Activated B cell treated with CpG ODN at 0.5 μM for 24 hours (primary cell): ENCODE data around the gene PHACTR3. TPM values are rescaled to one million over a fixed set of nuclear protein-coding genes. Genes with fewer than 3 reads are reported as not detected.

Experiments used
- ATAC-seq: fragments of 200-7000 bp; cut with Tn5 transposase; one replicate; pipeline ENCODE4 v1.10.0; 2021; ENCODE audit warnings: low read depth, mild to moderate bottlenecking, moderate library complexity
- CTCF ChIA-PET: fragments of 350-600 bp; sonication (Branson Sonifier 250); formaldehyde crosslinking; loops from one replicate; lab custom pipeline; 2021; ENCODE audit warnings: antibody characterized with exemption; lab: Charles Lee
- POLR2A ChIA-PET: fragments of 350-600 bp; sonication (Branson Sonifier 250); formaldehyde crosslinking; loops from one replicate; lab custom pipeline; 2021; ENCODE audit warnings: antibody characterized with exemption; lab: Charles Lee
- DNase-seq: peaks from one replicate; pipeline ENCODE4 v3.0.0; 2022
- H3K27ac Mint-ChIP-seq: one replicate; pipeline ENCODE4 v1.8.0; 2020; ENCODE audit warnings: mixed read lengths
- H3K27me3 Mint-ChIP-seq: one replicate; pipeline ENCODE4 v1.8.0; 2021; ENCODE audit warnings: mixed read lengths
- H3K36me3 Mint-ChIP-seq: one replicate; pipeline ENCODE4 v1.8.0; 2021; ENCODE audit warnings: low read depth, mixed read lengths
- H3K4me1 Mint-ChIP-seq: one replicate; pipeline ENCODE4 v1.8.0; 2021; ENCODE audit warnings: mixed read lengths
- H3K4me3 Mint-ChIP-seq: one replicate; pipeline ENCODE4 v1.8.0; 2020; ENCODE audit warnings: mild to moderate bottlenecking, mixed read lengths
- H3K9me3 Mint-ChIP-seq: one replicate; pipeline ENCODE4 v1.8.0; 2020; ENCODE audit warnings: mixed read lengths
- CTCF ChIP-seq: fragments of 200-600 bp; IDR thresholded peaks from one replicate; pipeline ENCODE4 v1.8.0; 2022; ENCODE audit warnings: antibody characterized with exemption, mild to moderate bottlenecking
- intact Hi-C: fragments of 100-400 bp; cut with micrococcal nuclease; formaldehyde crosslinking; loops from one replicate; pipeline ENCODE4 v1.15.1; 2024
- total RNA-seq: library from RNA; stranded (reverse); gene quantifications from 2 replicates; pipeline ENCODE4 v1.2.3, GENCODE V29; 2022

PHACTR3 gene
- total RNA-seq, 1 donor from 2014 or later: not detected

DNA sequence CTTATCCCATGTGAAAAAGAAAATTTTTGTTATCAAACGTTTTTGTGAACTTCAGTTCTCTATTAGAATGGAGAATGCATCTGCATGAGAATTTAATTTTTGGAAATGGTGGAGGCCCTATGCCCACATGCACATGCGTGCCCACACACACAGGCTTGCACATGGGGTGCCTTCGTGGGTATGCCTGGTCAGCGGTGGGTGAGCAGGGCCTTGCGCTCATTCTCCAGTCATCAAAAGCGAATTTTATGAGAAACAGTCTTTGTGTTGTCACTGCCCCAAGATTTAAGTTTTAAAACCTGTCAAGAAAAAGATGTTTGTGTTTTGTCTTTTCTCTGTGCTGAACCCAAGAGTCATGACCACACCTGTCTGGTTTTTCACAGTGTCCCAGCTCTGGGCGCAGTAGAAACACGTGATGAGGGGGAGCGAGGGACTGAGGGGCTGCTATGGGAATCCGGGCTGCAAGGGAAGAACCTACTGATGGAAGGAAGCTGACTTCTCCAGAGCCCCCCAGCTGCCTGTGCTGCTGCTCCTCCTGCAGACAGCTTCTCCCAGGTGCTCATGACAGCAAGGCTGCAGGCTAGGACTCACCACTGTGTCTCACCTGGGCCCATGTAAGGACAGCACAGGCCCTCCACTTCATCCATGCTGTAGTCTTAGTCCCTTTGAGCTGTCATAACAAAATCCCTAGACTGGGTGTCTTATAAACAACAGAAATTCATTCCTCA lies 175.5 kb downstream of the PHACTR3 start:
- intact Hi-C loops: no loop called here
- Mint-ChIP-seq H3K9me3 (no peaks in the 10 kb centered on the region), H3K27ac (no peak overlapping the region), H3K36me3 (no peaks in the 10 kb centered on the region), H3K27me3 (no peaks in the 10 kb centered on the region), H3K4me1 (no peaks in the 10 kb centered on the region), H3K4me3 (no peak overlapping the region)
- ChIA-PET CTCF (no interaction called here), POLR2A (no interaction called here)
- ATAC-seq: no peak
- TF ChIP-seq CTCF: no peak
- DNase-seq: no peak

GRCh38 chr20:59780494-59781185 lies 176.3 kb downstream of the PHACTR3 start:
- Mint-ChIP-seq H3K4me1 (no peaks in the 10 kb centered on the region), H3K4me3 (no peak overlapping the region), H3K27ac (no peak overlapping the region), H3K27me3 (no peaks in the 10 kb centered on the region), H3K9me3 (no peaks in the 10 kb centered on the region), H3K36me3 (no peaks in the 10 kb centered on the region)
- ChIA-PET POLR2A (no interaction called here), CTCF (no interaction called here)
- ATAC-seq: no peak
- intact Hi-C loops: no loop called here
- DNase-seq: no peak
- TF ChIP-seq CTCF: no peak

DNA sequence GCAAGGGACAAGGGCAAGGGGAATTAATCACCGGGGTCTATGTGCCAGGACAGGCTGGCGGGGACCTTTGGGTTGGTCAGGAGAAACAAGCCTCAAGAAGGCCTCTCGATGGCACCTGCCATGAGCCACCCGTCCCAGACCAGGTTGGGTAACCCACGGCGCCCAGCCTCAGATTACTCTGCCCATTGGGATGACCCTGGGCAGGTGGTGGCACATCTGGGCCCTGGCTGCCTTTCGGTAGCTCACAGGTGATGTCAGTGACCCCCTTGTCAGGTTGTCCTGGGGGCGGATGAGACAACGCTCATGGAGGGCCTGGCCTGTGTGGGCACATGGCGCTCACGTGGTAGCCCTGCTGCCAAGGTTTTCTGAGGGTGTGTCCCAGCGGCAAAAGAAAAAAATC lies 176.9 kb downstream of the PHACTR3 start:
- H3K4me1 Mint-ChIP-seq: no peaks in the 10 kb centered on the region
- ATAC-seq: no peak
- H3K36me3 Mint-ChIP-seq: no peaks in the 10 kb centered on the region
- intact Hi-C loops: no loop called here
- CTCF ChIA-PET: no interaction called here
- no peak overlapping the region for H3K4me3 Mint-ChIP-seq
- no peak overlapping the region for H3K27ac Mint-ChIP-seq
- H3K9me3 Mint-ChIP-seq: no peaks in the 10 kb centered on the region
- no peaks in the 10 kb centered on the region for H3K27me3 Mint-ChIP-seq
- POLR2A ChIA-PET: no interaction called here
- DNase-seq: no peak
- TF ChIP-seq CTCF: no peak

- no peak for DNase-seq
- H3K27me3 Mint-ChIP-seq: no peaks in the 10 kb centered on the region
- CTCF ChIA-PET: no interaction called here
Observed at GRCh38 chr20:59782986-59783640, 178.8 kb downstream of the PHACTR3 start.

More at GRCh38 chr20:59782986-59783640, 178.8 kb downstream of the PHACTR3 start:
- no peaks in the 10 kb centered on the region for H3K36me3 Mint-ChIP-seq
- no peaks in the 10 kb centered on the region for H3K9me3 Mint-ChIP-seq
- H3K27ac Mint-ChIP-seq: no peak overlapping the region
- no peak for TF ChIP-seq CTCF
- no peak overlapping the region for H3K4me3 Mint-ChIP-seq
- ATAC-seq: no peak
- H3K4me1 Mint-ChIP-seq: no peaks in the 10 kb centered on the region
- POLR2A ChIA-PET: no interaction called here
- intact Hi-C loops: no loop called here
